HepG2 (cell line): ENCODE measurements around the gene TPD52L2. TPM values are rescaled to one million over a fixed set of nuclear protein-coding genes. Genes with fewer than 3 reads are reported as not detected.

Experiments
- ATAC-seq: fragments of 200-7000 bp; cut with Tn5 transposase; 3 replicates; pipeline ENCODE4 v1.9.1; 2020; ENCODE audit warnings: mild to moderate bottlenecking, moderate library complexity
- BruUV-seq: library from RNA; stranded (reverse); fragments of 400-500 nt; replicated peaks from 2 replicates; lab custom pipeline; 2021; lab: Mats Ljungman, UMichigan
- CTCF ChIA-PET: fragments of 300-600 bp; formaldehyde crosslinking; extraction: SDS; loops from one replicate; lab custom pipeline; 2021; ENCODE audit warnings: low total read pairs, inconsistent platforms, low intra/inter-chr PET ratio; lab: Yijun Ruan, JAX
- POLR2A ChIA-PET: fragments of 350-600 bp; sonication (Branson Sonifier 250); formaldehyde crosslinking; loops from one replicate; lab custom pipeline; 2020; ENCODE audit warnings: antibody characterized with exemption, inconsistent platforms; lab: Yijun Ruan, JAX
- DNase-seq: peaks from one replicate; pipeline ENCODE4 v3.0.0-alpha.2; 2015; ENCODE audit warnings: low spot score
- FAIRE-seq: peaks from 3 replicates; lab custom pipeline; 2011; peaks lifted over from hg19 to GRCh38; lab: Jason Lieb, UNC
- H2AFZ ChIP-seq: one replicate; pipeline ENCODE4 v1.6.1; 2011; ENCODE audit warnings: low read length, inconsistent platforms
- H3K27ac ChIP-seq: fragments of 300-600 bp; 3 replicates; pipeline ENCODE4 v1.8.0; 2011; ENCODE audit warnings: mixed run types, mild to moderate bottlenecking, mixed read lengths, low read length, inconsistent platforms; ENCODE audit not compliant: insufficient read depth; ENCODE audit errors: extremely low read length
- H3K27me3 ChIP-seq, 2 experiments: fragments of 200-600 bp in 1 of 2; 2 replicates in 1 of 2; 3 replicates in 1 of 2; pipeline versions ENCODE4 v1.6.0 to v1.8.0; 2011; ENCODE audit warnings: low read length in 2 of 2, mild to moderate bottlenecking in 2 of 2, moderate library complexity in 2 of 2, inconsistent platforms in 1 of 2; ENCODE audit not compliant: insufficient read depth in 2 of 2, control insufficient read depth in 1 of 2
- H3K36me3 ChIP-seq, 2 experiments: fragments of 200-600 bp in 1 of 2; replicated peaks in 1 of 2; 2 replicates in 1 of 2; 3 replicates in 1 of 2; pipeline versions ENCODE4 v1.5.1 to v1.8.0; 2011; ENCODE audit warnings: low read length in 2 of 2, inconsistent platforms in 1 of 2; ENCODE audit not compliant: insufficient read depth in 2 of 2, control insufficient read depth in 1 of 2
- H3K4me1 ChIP-seq: 2 replicates; pipeline ENCODE4 v1.5.1; 2012; ENCODE audit warnings: low read length, inconsistent platforms; ENCODE audit not compliant: insufficient read depth
- H3K4me2 ChIP-seq: 2 replicates; pipeline ENCODE4 v1.6.0; 2011; ENCODE audit warnings: low read depth, low read length, inconsistent platforms
- H3K4me3 ChIP-seq, 3 experiments: fragments of 200-600 bp in 1 of 3; sonication (generic), shearing (Covaris generic) in 1 of 3; replicated peaks in 1 of 3; 2 replicates each; pipeline ENCODE4 v1.5.1; 2011 to 2016; ENCODE audit warnings: low read length in 3 of 3, inconsistent platforms in 2 of 3, low read depth in 2 of 3, mild to moderate bottlenecking in 2 of 3, control low read depth in 1 of 3, mixed read lengths in 1 of 3; ENCODE audit not compliant: insufficient read depth in 1 of 3
- H3K79me2 ChIP-seq: one replicate; pipeline ENCODE4 v1.6.1; 2011; ENCODE audit warnings: low read length, inconsistent platforms; ENCODE audit not compliant: insufficient read depth
- H3K9ac ChIP-seq: 2 replicates; pipeline ENCODE4 v1.6.0; 2011; ENCODE audit warnings: mild to moderate bottlenecking, low read depth, low read length, inconsistent platforms; ENCODE audit not compliant: insufficient read depth
- H3K9me3 ChIP-seq: 2 replicates; pipeline ENCODE4 v1.5.1; 2012; ENCODE audit warnings: mild to moderate bottlenecking, low read length
- H4K20me1 ChIP-seq: 2 replicates; pipeline ENCODE4 v1.6.0; 2011; ENCODE audit warnings: inconsistent platforms, mild to moderate bottlenecking, low read length, moderate library complexity; ENCODE audit not compliant: insufficient read depth
- BRF2 ChIP-seq: sonication (generic); formaldehyde crosslinking; IDR thresholded peaks from 2 replicates; pipeline ENCODE4 v1.8.1; 2022; ENCODE audit warnings: mild to moderate bottlenecking, missing genetic modification reagents
- ETV6 ChIP-seq: sonication (generic); formaldehyde crosslinking; conservative IDR thresholded peaks from 2 replicates; pipeline ENCODE4 v1.4.0; 2020; ENCODE audit warnings: missing genetic modification reagents
- FOXO4 ChIP-seq: sonication (generic); formaldehyde crosslinking; conservative IDR thresholded peaks from 2 replicates; pipeline ENCODE4 v1.8.1; 2023; ENCODE audit warnings: missing genetic modification reagents
- GLI4 ChIP-seq: sonication (generic); formaldehyde crosslinking; IDR thresholded peaks from 2 replicates; pipeline ENCODE4 v1.5.1; 2020; ENCODE audit warnings: missing genetic modification reagents, mild to moderate bottlenecking, moderate library complexity, borderline replicate concordance
- HDAC1 ChIP-seq: sonication (generic); formaldehyde crosslinking; IDR thresholded peaks from 2 replicates; pipeline ENCODE4 v1.5.1; 2020; ENCODE audit warnings: mild to moderate bottlenecking, missing genetic modification reagents
- HNF1B ChIP-seq: sonication (generic); formaldehyde crosslinking; IDR thresholded peaks from 2 replicates; pipeline ENCODE4 v1.5.1; 2020; ENCODE audit warnings: mild to moderate bottlenecking, moderate library complexity, missing genetic modification reagents
- HOXA7 ChIP-seq: sonication (generic); formaldehyde crosslinking; IDR thresholded peaks from 2 replicates; pipeline ENCODE4 v1.8.1; 2022; ENCODE audit warnings: mild to moderate bottlenecking, missing genetic modification reagents, moderate library complexity
- KLF11 ChIP-seq: IDR thresholded peaks from 2 replicates; pipeline ENCODE4 v1.6.1; 2016; ENCODE audit warnings: missing compliant biosample characterization
- MAZ ChIP-seq, 2 experiments: sonication (generic) in 1 of 2; formaldehyde crosslinking in 1 of 2; IDR thresholded peaks; 2 replicates each; pipeline versions ENCODE4 v1.5.0 to v1.6.1; 2012 to 2020; ENCODE audit warnings: low read depth in 2 of 2, mild to moderate bottlenecking in 2 of 2, borderline replicate concordance in 1 of 2, improper control_type of control experiment in 1 of 2, low read length in 1 of 2, missing genetic modification reagents in 1 of 2, moderate library complexity in 1 of 2
- MTA1 ChIP-seq: sonication (generic); formaldehyde crosslinking; IDR thresholded peaks from 2 replicates; pipeline ENCODE4 v1.4.0; 2020; ENCODE audit warnings: missing genetic modification reagents, mild to moderate bottlenecking, borderline replicate concordance
- PHF8 ChIP-seq: sonication (generic); formaldehyde crosslinking; IDR thresholded peaks from 2 replicates; pipeline ENCODE4 v1.5.0; 2020; ENCODE audit warnings: missing genetic modification reagents
- SATB2 ChIP-seq: sonication (generic); formaldehyde crosslinking; IDR thresholded peaks from 2 replicates; pipeline ENCODE4 v1.5.0; 2020; ENCODE audit warnings: missing genetic modification reagents
- ZBTB7B ChIP-seq: sonication (generic); formaldehyde crosslinking; IDR thresholded peaks from 2 replicates; pipeline ENCODE4 v1.4.0; 2020; ENCODE audit warnings: missing genetic modification reagents
- ZKSCAN5 ChIP-seq: sonication (generic); formaldehyde crosslinking; IDR thresholded peaks from 2 replicates; pipeline ENCODE4 v1.5.1; 2020; ENCODE audit warnings: mild to moderate bottlenecking, missing genetic modification reagents
- ZNF138 ChIP-seq: sonication (generic); formaldehyde crosslinking; IDR thresholded peaks from 2 replicates; pipeline ENCODE4 v1.5.0; 2020; ENCODE audit warnings: mild to moderate bottlenecking, low read depth, missing genetic modification reagents
- ZNF205 ChIP-seq: IDR thresholded peaks from 2 replicates; pipeline ENCODE4 v1.6.1; 2018; ENCODE audit warnings: missing biosample characterization, missing genetic modification reagents
- ZNF367 ChIP-seq: sonication (generic); formaldehyde crosslinking; IDR thresholded peaks from 2 replicates; pipeline ENCODE4 v1.4.0; 2020; ENCODE audit warnings: missing genetic modification reagents, borderline replicate concordance
- ZNF850 ChIP-seq: sonication (generic); formaldehyde crosslinking; conservative IDR thresholded peaks from 2 replicates; pipeline ENCODE4 v1.9.0; 2021; ENCODE audit warnings: mild to moderate bottlenecking, missing genetic modification reagents
- WGBS: methylation state at CpG from one replicate; pipeline ENCODE4 v1.1.6; 2017; ENCODE audit warnings: low lambda C conversion rate; 5-methylcytosine and 5-hydroxymethylcytosine counted together
- in situ Hi-C: cut with HindIII; loops from 2 replicates; pipeline ENCODE4 v1.10.0; 2017; ENCODE audit warnings: low pct_unique_long_range_greater_than_20kb; ENCODE audit not compliant: extremely low pct_ligation_motif_present
- intact Hi-C: fragments of 100-400 bp; cut with micrococcal nuclease; formaldehyde crosslinking; loops from one replicate; pipeline ENCODE4 v1.10.0; 2022; ENCODE audit not compliant: unreplicated experiment
- polyA plus RNA-seq, 8 experiments: library from polyadenylated mRNA; depleted of rRNA in 3 of 8; stranded (reverse) in 7 of 8; unstranded in 1 of 8; fragments of >200 nt; fragmentation: Illumina TruSeq in 4 of 8; extraction: Trizol in 4 of 8; gene quantifications; 2 replicates each; pipeline versions ENCODE4 v1.2.1 to v1.2.3, GENCODE V29; 2011 to 2016; ENCODE audit warnings: low read depth in 4 of 8, missing spikeins in 1 of 8, mixed read lengths in 1 of 8; ENCODE audit not compliant: insufficient read depth in 1 of 8
- total RNA-seq, 5 experiments: library from RNA; depleted of rRNA; stranded (reverse); fragments of >200 nt; fragmentation: Illumina TruSeq; extraction: Trizol; gene quantifications; 2 replicates each; pipeline ENCODE4 v1.2.3, GENCODE V29; 2016; ENCODE audit warnings: low read depth in 1 of 5

Gene TPD52L2
- total and polyA plus RNA-seq, 2 of the 13 experiments (the other 11 are each of a cell fraction or from before 2014, with no cell fraction given) = 156 to 184 TPM

GRCh38 chr20:63831646-63831992 is 33.5 kb upstream of the TPD52L2 start:
- no peaks in the 10 kb centered on the region for H3K9me3 ChIP-seq
- peak overlapping the region; percentile 15 for H3K27ac ChIP-seq
- peaks cover 16 to 41% of the 10 kb centered on the region in 2 experiments for H3K27me3 ChIP-seq
- H4K20me1 ChIP-seq = peaks cover 4% of the 10 kb centered on the region; the same call in 1 of the 2 replicates
- no peaks in the 10 kb centered on the region for H3K36me3 ChIP-seq
- peak overlapping the region; percentile 83 for H3K4me2 ChIP-seq
- no peaks in the 10 kb centered on the region for H3K79me2 ChIP-seq
- H3K4me1 ChIP-seq = peaks cover 62% of the 10 kb centered on the region
- no TSS peak for BruUV-seq
- in situ Hi-C loops (no loop called here), intact Hi-C loops (no loop called here)
- 0% methylated on average over 4 of the region's 55 CpGs for WGBS
- peak overlapping the region; percentile 55 to 78 (median 60) for H3K4me3 ChIP-seq
- no peak overlapping the region for H2AFZ ChIP-seq
- CTCF ChIA-PET = no interaction called here
- H3K9ac ChIP-seq = peak overlapping the region; percentile 44
- FAIRE-seq (no peak), DNase-seq (no peak), ATAC-seq (peak; percentile 3)
- POLR2A ChIA-PET = no interaction called here
- TF ChIP-seq PHF8 (CRISPR knock-in tag) = no peak
- no peak for TF ChIP-seq ZNF367 (CRISPR knock-in tag)
- no peak for TF ChIP-seq HNF1B
- TF ChIP-seq KLF11 (CRISPR knock-in tag) = no peak
- TF ChIP-seq BRF2 (CRISPR knock-in tag) = 0 out of 2 replicates have a peak, but pooled peaks have one; percentile 38
- no peak for TF ChIP-seq HOXA7 (CRISPR knock-in tag)
- TF ChIP-seq ETV6 (CRISPR knock-in tag) = no peak
- peak; percentile 79; the same call in 1 of the 2 replicates for TF ChIP-seq ZBTB7B (CRISPR knock-in tag)
- TF ChIP-seq ZKSCAN5 (CRISPR knock-in tag) = no peak
- no peak for TF ChIP-seq FOXO4 (CRISPR knock-in tag)
- 0 out of 2 replicates have a peak, but pooled peaks have one; percentile 36 for TF ChIP-seq ZNF138
- peak; percentile 88; the same call in 1 of the 2 replicates for TF ChIP-seq ZNF850
- peak; percentile 22; the same call in 1 of the 2 replicates for TF ChIP-seq GLI4
- TF ChIP-seq MTA1 (CRISPR knock-in tag) = no peak
- TF ChIP-seq SATB2 = 0 out of 2 replicates have a peak, but pooled peaks have one; percentile 28
- no peak for TF ChIP-seq MAZ (IDR thresholded peaks at IDR 0.05; ENCODE audit: borderline replicate concordance, low read depth, low read length)
- TF ChIP-seq MAZ (CRISPR knock-in tag; IDR thresholded peaks at IDR 0.05; ENCODE audit: low read depth) = peak; percentile 67
- TF ChIP-seq HDAC1 (CRISPR knock-in tag) = peak; percentile 70; the same call in 1 of the 2 replicates
- TF ChIP-seq ZNF205 (CRISPR knock-in tag) = no peak
